ENCODE data around the gene ZNF598. TPM values are rescaled to one million over a fixed set of nuclear protein-coding genes. Genes with fewer than 3 reads are reported as not detected.
A peak's percentile ranks its signal among the peaks of the same experiment; 100 is the strongest.
"Not testable (repeated sequence)": the region's sequence is repeated elsewhere in the genome, so short reads cannot be mapped to it uniquely, and the experiment has no call there.

The ZNF598 gene
- total RNA-seq, 1 donor from 2014 or later = 46.1 TPM

DNA sequence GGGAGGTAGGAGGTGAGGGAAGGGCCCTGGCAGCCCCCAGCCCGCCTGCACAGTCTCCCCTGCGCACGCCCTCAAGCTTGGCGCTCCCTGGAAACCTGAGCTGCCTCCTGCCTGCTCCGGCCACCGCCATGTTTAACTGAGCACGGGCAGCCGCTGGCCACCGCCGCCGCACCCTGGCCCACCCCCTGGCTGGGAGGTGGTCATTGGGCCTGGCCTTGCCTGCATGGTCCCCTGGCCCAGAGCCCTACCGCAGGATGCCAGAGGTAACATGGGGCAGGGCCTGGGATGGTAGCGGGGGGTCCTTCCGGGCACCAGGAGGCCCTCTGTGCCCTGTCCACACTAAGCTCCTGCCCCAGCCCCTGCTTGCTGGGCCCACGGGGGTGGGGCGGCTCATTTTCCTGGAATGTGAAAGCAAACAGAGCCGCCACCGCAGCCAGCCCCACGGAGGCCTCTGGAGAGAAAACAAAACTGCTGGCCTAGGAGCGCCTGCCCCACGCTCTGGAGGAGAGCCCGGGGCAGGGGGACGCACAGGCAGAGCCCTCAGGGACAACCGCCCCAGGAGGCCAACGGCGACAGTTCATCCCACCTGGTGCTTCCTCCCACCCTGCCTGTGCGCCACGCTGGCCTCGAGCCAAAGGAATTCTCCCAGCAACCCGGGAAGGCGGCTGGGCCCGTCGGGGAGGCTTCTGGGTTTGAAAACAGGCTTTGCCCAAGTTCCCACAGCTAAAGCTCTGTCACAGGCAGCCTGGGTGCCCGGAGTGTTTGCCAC lies 26.0 kb upstream of the ZNF598 start:
- Mint-ChIP-seq H3K36me3 (no peaks in the 10 kb centered on the region), H3K27me3 (no peaks in the 10 kb centered on the region), H3K27ac (no peak overlapping the region), H3K9me3 (no peaks in the 10 kb centered on the region), H3K4me1 (ENCODE audit: unreplicated experiment) (peaks cover 10% of the 10 kb centered on the region), H3K4me3 (no peak overlapping the region)
- DNase-seq (ENCODE audit: extremely low spot score, unreplicated experiment) = no peak
- TF ChIP-seq CTCF (conservative IDR thresholded peaks at IDR 0.05) = no peak

GRCh38 chr16:2034696-2035430 lies 25.2 kb upstream of the ZNF598 start:
- no peak overlapping the region for H3K27ac Mint-ChIP-seq
- H3K36me3 Mint-ChIP-seq = no peaks in the 10 kb centered on the region
- no peaks in the 10 kb centered on the region for H3K27me3 Mint-ChIP-seq
- H3K9me3 Mint-ChIP-seq = no peaks in the 10 kb centered on the region
- no peak for TF ChIP-seq CTCF (conservative IDR thresholded peaks at IDR 0.05)
- peaks cover 10% of the 10 kb centered on the region for H3K4me1 Mint-ChIP-seq (ENCODE audit: unreplicated experiment)
- DNase-seq (ENCODE audit: extremely low spot score, unreplicated experiment) = no peak
- no peak overlapping the region for H3K4me3 Mint-ChIP-seq

DNA sequence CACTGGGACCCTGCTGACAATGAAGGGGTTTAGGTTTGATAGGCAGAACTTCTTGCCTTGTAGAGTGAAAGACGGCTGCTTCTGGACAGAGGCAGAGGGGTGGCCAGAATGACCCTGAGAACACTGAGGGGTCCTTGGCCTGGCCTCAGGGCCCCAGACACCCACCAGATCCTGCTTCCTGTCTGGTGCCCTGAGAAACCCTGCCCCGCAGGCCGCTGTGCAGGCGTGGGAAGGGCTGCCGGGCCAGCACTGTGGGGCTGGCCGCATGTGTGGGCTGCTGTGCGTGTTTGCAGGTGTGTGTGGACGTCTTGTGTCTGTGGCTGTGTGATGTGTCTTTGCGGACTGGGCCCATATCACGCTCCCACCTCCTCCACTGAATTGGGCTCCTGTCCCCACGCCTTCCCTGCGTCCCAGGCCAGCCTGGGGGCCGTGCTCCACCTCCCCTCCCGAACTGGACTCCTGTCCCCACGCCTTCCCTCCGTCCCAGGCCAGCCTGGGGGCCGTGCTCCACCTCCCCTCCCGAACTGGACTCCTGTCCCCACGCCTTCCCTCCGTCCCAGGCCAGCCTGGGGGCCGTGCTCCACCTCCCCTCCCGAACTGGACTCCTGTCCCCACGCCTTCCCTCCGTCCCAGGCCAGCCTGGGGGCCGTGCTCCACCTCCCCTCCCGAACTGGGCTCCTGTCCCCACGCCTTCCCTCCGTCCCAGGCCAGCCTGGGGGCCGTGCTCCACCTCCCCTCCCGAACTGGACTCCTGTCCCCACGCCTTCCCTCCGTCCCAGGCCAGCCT lies 24.5 kb upstream of the ZNF598 start:
- H3K4me3 Mint-ChIP-seq; H3K9me3 Mint-ChIP-seq; DNase-seq (ENCODE audit: extremely low spot score, unreplicated experiment): not testable (repeated sequence)

GRCh38 chr16:2033057-2033908 lies 23.7 kb upstream of the ZNF598 start:
- no peak for DNase-seq (ENCODE audit: extremely low spot score, unreplicated experiment)
- H3K4me3 Mint-ChIP-seq = no peak overlapping the region
- H3K9me3 Mint-ChIP-seq = no peaks in the 10 kb centered on the region
- TF ChIP-seq CTCF (conservative IDR thresholded peaks at IDR 0.05) = no peak
- no peaks in the 10 kb centered on the region for H3K4me1 Mint-ChIP-seq (ENCODE audit: unreplicated experiment)
- peak overlapping the region; percentile 26 for H3K27ac Mint-ChIP-seq
- H3K36me3 Mint-ChIP-seq = no peaks in the 10 kb centered on the region
- peaks cover 3% of the 10 kb centered on the region for H3K27me3 Mint-ChIP-seq

More for the DNA sequence above, 24.5 kb upstream of the ZNF598 start:
- H3K27me3 Mint-ChIP-seq; H3K4me1 Mint-ChIP-seq (ENCODE audit: unreplicated experiment); H3K36me3 Mint-ChIP-seq: not testable (repeated sequence)
- H3K27ac Mint-ChIP-seq = peak overlapping the region; percentile 26

DNA sequence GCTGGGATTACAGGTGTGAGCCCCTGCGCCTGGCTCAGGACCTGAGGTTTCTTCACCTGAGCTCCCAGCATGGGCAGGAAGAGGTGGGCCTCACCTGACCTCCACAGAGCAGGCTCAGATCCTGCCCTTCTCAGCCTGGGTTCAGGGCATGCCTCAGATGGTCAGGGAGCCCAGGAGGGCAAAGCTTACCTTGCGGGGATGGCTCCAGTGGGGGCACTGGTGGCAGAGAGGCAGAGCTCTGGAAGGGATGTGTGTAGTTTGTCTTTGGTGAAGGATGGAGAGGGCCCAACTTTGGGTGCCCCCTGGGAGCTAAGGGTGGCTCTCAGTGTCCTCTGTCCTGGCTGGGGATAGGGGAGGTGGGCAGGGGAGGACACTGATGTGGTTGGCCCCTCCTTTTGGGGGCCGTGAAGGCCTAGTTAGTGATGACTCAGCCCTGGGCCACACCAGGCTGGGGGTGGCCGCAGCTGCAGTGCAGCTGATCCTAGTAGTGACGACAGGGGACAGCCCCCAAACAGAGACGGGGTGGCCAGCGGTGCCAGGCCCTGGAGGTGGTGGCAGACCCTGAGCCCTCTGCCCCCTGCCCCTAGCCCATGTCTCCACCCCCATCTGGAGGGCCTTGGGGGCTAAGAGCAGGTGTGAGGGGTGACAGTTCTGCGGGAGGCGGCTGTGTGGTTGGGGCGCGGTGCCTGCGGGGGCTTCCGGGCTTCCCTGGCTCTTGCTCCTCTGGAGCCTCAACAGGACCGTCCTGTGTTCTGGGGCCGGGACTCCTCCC lies 22.9 kb upstream of the ZNF598 start:
- peak; percentile 66 for DNase-seq (ENCODE audit: extremely low spot score, unreplicated experiment)
- peaks cover 3% of the 10 kb centered on the region for H3K4me1 Mint-ChIP-seq (ENCODE audit: unreplicated experiment)
- no peak overlapping the region for H3K27ac Mint-ChIP-seq
- TF ChIP-seq CTCF (conservative IDR thresholded peaks at IDR 0.05) = no peak
- H3K36me3 Mint-ChIP-seq = no peaks in the 10 kb centered on the region
- H3K27me3 Mint-ChIP-seq = peaks cover 6% of the 10 kb centered on the region
- H3K4me3 Mint-ChIP-seq = no peak overlapping the region
- no peaks in the 10 kb centered on the region for H3K9me3 Mint-ChIP-seq
